HL-60/S4 treated with retinoic acid at 250 ng/mL for 4 days and 3 days (cell line): ENCODE results near the gene TM9SF1.

ENCODE experiments used
- in situ Hi-C: fragments of 300-500 bp; cut with MboI; formaldehyde crosslinking; loops from 2 replicates; pipeline ENCODE4 v1.7.0; 2022; ENCODE audit warnings: low sequenced_read_pairs

Gene TM9SF1

GRCh38 chr14:24156840-24157239 lies 38.4 kb downstream of the TM9SF1 start:
- in situ Hi-C loops = no loop called here

GRCh38 chr14:24155100-24155499 lies 40.1 kb downstream of the TM9SF1 start:
- in situ Hi-C loops = no loop called here

- in situ Hi-C loops = no loop called here
Measured at GRCh38 chr14:24151404-24152080, 43.7 kb downstream of the TM9SF1 start.

- in situ Hi-C loops = no loop called here
Measured at GRCh38 chr14:24150993-24151392, 44.2 kb downstream of the TM9SF1 start.

GRCh38 chr14:24150567-24150966 lies 44.7 kb downstream of the TM9SF1 start:
- in situ Hi-C loops = no loop called here

DNA sequence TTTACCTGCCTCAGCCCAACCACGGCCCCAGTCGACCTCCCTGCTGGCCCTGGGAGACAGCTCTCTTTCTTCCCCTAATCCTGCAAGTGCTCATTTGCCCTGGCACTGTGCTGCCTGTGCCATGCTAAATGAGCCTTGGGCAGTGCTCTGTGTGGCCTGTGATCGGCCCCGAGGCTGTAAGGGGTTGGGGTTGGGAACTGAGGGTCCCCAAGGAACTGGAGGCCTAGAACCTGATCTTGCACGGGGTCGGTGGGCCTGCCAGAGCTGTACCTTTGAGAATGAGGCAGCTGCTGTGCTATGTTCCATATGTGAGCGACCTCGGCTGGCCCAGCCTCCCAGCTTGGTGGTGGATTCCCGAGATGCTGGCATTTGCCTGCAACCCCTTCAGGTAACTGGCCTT lies 45.2 kb downstream of the TM9SF1 start:
- in situ Hi-C loops = no loop called here

- in situ Hi-C loops = no loop called here
Measured at GRCh38 chr14:24149302-24149969, 45.8 kb downstream of the TM9SF1 start.

DNA sequence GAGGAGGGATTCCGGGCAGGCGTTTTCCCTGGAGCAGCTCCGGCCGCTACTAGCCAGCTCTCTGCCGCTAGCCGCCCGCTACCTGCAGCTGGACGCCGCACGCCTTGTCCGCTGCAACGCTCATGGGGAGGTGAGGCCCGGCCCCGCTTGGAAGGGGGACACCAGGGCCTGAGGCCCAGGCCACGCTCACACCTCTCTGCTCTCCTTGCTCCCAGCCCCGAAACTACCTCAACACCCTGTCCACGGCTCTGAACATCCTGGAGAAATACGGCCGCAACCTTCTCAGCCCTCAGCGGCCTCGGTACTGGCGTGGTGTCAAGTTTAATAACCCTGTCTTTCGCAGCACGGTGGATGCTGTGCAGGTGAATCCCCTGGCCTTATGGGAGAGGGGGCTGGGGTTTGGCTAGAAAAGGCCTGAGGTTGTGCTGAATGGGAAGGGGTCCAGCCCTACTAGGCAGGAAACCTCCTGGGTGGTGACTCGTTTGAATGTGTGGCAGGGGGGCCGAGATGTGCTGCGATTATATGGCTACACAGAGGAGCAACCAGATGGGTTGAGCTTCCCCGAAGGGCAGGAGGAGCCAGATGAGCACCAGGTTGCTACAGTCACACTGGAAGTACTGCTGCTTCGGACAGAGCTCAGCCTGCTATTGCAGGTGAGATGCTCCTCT lies 47.3 kb downstream of the TM9SF1 start:
- in situ Hi-C loops = no loop called here

GRCh38 chr14:24146978-24147760 lies 48.1 kb downstream of the TM9SF1 start, which contains the start of gene RNF31:
Gene RNF31 (plus strand): TSS chr14:24147498. CDS start chr14:24147699, 201 bp downstream.
- in situ Hi-C loops = no loop called here

- in situ Hi-C loops = no loop called here
Measured at GRCh38 chr14:24146453-24146977, 48.7 kb downstream of the TM9SF1 start, which contains the start of gene PSME2. Gene PSME2 (minus strand): TSS chr14:24146610. CDS start chr14:24146581, 29 bp downstream.

GRCh38 chr14:24145690-24146452 lies 49.4 kb downstream of the TM9SF1 start:
- in situ Hi-C loops = no loop called here

DNA sequence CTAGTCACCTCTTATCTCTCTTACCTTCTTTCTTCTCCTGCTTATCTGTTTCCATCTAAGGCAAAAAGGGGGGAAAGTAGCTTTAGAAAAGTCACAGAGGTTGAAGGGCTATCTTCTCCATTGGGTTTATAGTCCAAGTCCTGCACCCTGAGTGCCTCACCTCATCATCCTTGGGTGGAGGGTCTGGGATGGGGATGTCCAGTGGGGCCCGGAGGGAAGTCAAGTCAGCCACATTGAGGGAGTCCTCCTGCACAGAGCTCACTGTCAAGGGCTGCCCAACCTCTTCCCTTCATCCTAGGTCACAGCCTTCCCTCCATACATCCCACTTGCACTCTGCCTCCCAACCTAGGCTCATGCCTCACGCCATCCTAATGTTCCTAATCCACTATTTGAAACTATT lies 50.0 kb downstream of the TM9SF1 start:
- in situ Hi-C loops = no loop called here

DNA sequence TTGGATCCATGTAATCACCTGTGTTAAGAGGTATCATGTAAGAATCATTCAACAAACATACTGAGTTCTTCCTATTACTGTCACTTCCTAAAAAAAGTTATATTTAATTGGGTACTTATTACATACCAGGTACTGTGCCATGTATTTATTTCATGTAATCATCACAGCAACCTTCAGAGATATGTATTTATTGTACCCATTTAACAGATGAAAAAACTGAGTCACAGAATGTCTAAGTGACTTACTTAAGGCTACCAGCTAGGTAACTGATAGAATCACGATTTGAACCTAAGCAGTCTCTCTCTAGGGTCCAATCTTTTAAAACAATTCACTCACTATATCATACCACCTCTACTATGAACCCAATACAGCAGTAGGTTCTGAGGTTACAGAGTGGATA lies 50.8 kb downstream of the TM9SF1 start:
- in situ Hi-C loops = no loop called here

DNA sequence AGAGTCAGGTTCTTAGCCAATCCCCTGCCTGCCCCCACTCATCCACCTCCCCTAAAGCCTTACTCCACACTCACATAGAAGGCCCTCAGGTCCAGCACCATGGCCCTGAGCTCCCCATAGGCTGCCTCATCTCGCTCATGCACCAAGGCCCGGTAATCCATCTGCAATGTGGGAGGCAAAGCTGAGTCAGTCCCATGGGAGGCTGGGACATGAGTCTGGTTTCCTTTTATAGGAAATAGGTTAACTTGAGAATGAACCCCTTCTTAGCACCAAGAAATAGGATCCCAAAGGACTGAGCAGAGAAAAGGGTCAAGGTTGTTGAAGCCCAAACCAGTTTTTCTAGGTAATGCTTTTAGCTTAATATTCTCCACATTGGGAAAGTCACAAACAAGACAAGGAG lies 51.7 kb downstream of the TM9SF1 start:
- in situ Hi-C loops = no loop called here

DNA sequence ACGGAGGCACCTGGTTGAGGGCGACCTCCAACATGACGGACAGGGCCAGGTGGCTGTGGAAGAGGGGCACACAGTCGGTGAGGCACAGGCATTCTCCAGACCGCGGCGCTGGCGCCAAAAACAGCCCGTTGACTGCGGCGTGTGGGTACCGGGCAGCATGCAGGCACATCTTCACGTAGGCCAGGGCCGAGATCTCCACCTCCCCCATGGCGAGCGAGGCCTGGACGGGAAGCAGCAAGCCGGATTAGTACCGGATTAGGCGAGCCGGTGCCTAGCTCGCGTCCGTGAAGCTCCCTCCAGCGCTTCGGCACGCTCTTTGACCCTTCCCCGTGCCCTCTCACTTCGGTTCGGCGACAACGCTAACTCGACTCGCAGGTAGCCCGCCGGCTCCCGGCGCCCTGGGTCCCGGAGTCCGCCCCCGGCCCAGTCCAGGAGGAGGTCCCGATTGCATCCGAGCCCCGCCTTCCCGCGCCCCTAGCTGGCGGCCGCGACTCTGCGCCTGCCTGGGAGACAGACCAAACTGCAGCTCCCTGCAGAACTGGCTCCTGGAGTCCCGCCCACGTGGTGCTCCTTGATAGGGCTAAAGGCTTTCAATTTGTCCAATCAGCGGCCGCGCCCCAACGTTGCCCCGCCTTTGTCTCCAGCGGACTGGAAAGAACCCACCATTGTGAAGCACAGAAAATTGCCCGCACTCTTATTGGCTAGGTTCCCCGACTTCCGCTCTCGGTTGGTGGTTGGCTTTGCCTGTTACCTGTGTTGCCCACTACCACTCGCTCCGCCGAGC lies 54.0 kb downstream of the TM9SF1 start, which contains the start of gene EMC9:
Gene EMC9 (minus strand): TSS at position 495 of the 784 bp plus-strand sequence. CDS start 287 bp downstream, at position 208.
- in situ Hi-C loops = no loop called here

DNA sequence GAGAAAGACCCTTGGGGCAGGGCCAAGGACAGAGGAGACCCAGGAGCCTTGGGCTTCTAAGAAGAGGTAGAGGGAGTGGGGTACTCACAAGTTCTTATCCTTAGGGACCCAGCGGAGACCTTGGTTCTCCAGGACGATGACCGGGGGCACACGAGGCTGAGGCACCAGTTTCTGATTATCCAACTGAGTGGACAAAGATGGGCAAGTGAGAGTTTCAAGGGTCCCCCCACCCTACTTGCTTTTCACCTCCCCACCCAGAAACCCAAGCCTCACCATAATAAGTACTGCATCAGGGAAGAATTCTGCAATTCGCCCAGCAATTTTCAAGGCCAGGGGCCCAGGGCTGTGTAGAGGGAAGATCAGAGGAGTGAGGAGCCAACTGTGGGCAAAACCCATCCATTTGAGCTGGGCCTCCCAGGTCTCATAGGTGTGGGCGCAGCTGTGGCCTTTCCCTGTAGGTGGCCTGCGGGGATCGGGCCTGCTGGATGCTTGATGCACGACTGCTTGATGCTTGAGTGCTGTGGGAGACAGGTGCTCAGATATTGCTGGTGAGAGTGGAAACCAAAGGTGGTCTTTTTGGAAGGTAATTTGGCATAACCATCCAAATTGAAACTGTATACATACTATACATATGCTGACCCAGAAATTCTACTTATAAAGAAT lies 55.8 kb downstream of the TM9SF1 start:
- in situ Hi-C loops = no loop called here
